Upper lobe of left lung (tissue), 6 donors: ENCODE data around the gene DLG2. TPM values are rescaled to one million over a fixed set of nuclear protein-coding genes. Genes with fewer than 3 reads are reported as not detected.
A peak's percentile ranks its signal among the peaks of the same experiment; 100 is the strongest.

Experiments used
- ATAC-seq, 2 donors: fragments of 200-7000 bp; cut with Tn5 transposase; one replicate each; pipeline ENCODE4 v1.9.1; 2022; ENCODE audit warnings: mild to moderate bottlenecking in 2 of 2, moderate library complexity in 2 of 2; ENCODE audit not compliant: low FRiP score in 2 of 2
- DNase-seq, 2 donors: peaks; one replicate each; pipeline ENCODE4 v3.0.0-alpha.2; 2019 to 2020
- H3K27ac ChIP-seq, 4 donors: fragments of 200-600 bp; sonication (generic); one replicate each; pipeline ENCODE4 v1.5.1; 2016 to 2019
- H3K27me3 ChIP-seq, 4 donors: fragments of 200-600 bp; sonication (generic); one replicate each; pipeline ENCODE4 v1.5.1; 2017 to 2019
- H3K36me3 ChIP-seq, 4 donors: fragments of 200-600 bp; sonication (generic); one replicate each; pipeline ENCODE4 v1.5.1; 2016 to 2019
- H3K4me1 ChIP-seq, 4 donors: fragments of 200-600 bp; sonication (generic); one replicate each; pipeline ENCODE4 v1.5.1; 2018 to 2019
- H3K4me3 ChIP-seq, 4 donors: fragments of 200-600 bp; sonication (generic); one replicate each; pipeline ENCODE4 v1.5.1; 2017 to 2019; ENCODE audit warnings: mild to moderate bottlenecking in 2 of 4, moderate library complexity in 1 of 4
- H3K9me3 ChIP-seq, 4 donors: fragments of 200-600 bp; sonication (generic); one replicate each; pipeline ENCODE4 v1.5.1; 2018 to 2019
- EP300 ChIP-seq, 4 donors: sonication (generic); formaldehyde crosslinking; IDR thresholded peaks; one replicate each; pipeline ENCODE4 v1.5.1; 2017; ENCODE audit warnings: antibody characterized with exemption in 4 of 4, control low read depth in 2 of 4
- POLR2A ChIP-seq, 4 donors: fragments of 450-650 bp; IDR thresholded peaks; one replicate each; pipeline ENCODE4 v1.5.1; 2016 to 2017; ENCODE audit warnings: antibody characterized with exemption in 4 of 4, mild to moderate bottlenecking in 2 of 4
- POLR2AphosphoS5 ChIP-seq, 2 donors: sonication (generic); formaldehyde crosslinking; IDR thresholded peaks; one replicate each; pipeline ENCODE4 v1.5.1; 2017; ENCODE audit warnings: antibody characterized with exemption in 2 of 2
- WGBS, 2 donors: methylation state at CpG; one replicate each; pipeline ENCODE4 v1.1.5; 2017 to 2018; 5-methylcytosine and 5-hydroxymethylcytosine counted together
- total RNA-seq, 6 donors: library from RNA; depleted of rRNA in 4 of 6; stranded (reverse); fragments of >200 nt in 4 of 6; gene quantifications; one replicate each; pipeline versions ENCODE4 v1.1.0 to v1.2.1, GENCODE V29; 2016 to 2021
- TF ChIP-seq, protein P1 (sequence below), 6 experiments: fragments of 450-650 bp in 4 of 6; fragments of 200-600 bp in 2 of 6; sonication (generic) in 2 of 6; IDR thresholded peaks; one replicate each; pipeline ENCODE4 v1.5.1; 2016 to 2019; ENCODE audit warnings: antibody characterized with exemption in 6 of 6
- donor health status: DM: no; HTN: no; CAD: no; lungs with moderate emphysema.
- donor health status: DM: no; HTN: yes; CAD: no; lungs with severe emphysema.

DLG2 gene
- total RNA-seq, 6 donors from 2014 or later, result 3.4 to 37.7 (median 9.1) TPM

DNA sequence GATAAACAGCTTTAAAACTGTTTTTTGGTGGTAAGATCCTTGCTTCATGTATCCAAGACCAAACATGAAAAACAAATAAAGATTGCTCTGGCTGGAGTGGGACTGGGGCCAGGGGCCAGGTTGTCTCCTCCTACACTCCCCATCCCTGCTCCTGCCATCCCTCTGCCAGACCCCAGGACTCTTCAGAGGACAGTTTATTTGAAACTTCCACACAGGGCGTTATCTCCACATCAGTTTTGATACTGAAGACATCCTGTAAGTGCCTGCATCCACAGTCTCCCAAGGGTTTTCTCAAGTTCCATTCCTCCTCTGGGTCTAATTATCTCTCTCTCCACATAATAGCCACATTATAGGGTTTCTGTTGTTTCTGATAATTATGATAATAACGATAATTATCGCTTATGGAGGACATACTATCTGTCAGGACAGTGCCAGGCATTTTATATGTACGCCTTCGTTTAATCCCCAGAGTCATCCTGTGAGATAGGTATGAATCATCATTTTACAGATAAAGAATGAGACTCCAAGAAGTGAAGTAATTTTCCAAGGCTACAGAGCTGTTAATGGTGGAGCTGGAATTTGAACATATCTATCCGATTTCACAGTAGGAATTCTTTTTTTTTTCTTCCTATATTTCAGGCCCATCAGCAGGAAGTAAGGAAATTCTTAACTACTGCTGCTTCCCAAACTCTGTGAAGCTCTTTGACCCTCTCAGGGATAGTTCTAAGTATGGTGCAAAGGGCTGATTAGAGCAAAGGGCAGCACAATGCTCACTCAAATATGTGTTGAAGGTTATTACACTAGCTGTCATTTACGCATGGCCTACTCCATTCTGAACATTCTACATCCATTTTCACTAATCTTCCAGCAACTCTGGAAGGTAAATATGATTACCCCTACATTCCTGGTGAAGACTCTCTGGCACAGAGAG, 1852.9 kb downstream of the DLG2 start:
- Histone ChIP-seq H3K4me1 (no peaks in the 10 kb centered on the region), H3K4me3 (no peak overlapping the region), H3K36me3 (no peaks in the 10 kb centered on the region), H3K27me3 (no peaks in the 10 kb centered on the region), H3K9me3 (no peaks in the 10 kb centered on the region), H3K27ac (no peak overlapping the region)
- DNase-seq (no peak), ATAC-seq (peak in 1 of 2 donors; percentile 38)
- TF ChIP-seq EP300 (IDR thresholded peaks at IDR 0.05), result no peak
- no peak for TF ChIP-seq POLR2AphosphoS5 (IDR thresholded peaks at IDR 0.05)
- TF ChIP-seq POLR2A (IDR thresholded peaks at IDR 0.05), result no peak
- TF ChIP-seq, protein P1, sequence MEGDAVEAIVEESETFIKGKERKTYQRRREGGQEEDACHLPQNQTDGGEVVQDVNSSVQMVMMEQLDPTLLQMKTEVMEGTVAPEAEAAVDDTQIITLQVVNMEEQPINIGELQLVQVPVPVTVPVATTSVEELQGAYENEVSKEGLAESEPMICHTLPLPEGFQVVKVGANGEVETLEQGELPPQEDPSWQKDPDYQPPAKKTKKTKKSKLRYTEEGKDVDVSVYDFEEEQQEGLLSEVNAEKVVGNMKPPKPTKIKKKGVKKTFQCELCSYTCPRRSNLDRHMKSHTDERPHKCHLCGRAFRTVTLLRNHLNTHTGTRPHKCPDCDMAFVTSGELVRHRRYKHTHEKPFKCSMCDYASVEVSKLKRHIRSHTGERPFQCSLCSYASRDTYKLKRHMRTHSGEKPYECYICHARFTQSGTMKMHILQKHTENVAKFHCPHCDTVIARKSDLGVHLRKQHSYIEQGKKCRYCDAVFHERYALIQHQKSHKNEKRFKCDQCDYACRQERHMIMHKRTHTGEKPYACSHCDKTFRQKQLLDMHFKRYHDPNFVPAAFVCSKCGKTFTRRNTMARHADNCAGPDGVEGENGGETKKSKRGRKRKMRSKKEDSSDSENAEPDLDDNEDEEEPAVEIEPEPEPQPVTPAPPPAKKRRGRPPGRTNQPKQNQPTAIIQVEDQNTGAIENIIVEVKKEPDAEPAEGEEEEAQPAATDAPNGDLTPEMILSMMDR (IDR thresholded peaks at IDR 0.05), result no peak
- WGBS, 2 donors, result 74 to 76% methylated on average over 7 of the region's 7 CpGs

DNA sequence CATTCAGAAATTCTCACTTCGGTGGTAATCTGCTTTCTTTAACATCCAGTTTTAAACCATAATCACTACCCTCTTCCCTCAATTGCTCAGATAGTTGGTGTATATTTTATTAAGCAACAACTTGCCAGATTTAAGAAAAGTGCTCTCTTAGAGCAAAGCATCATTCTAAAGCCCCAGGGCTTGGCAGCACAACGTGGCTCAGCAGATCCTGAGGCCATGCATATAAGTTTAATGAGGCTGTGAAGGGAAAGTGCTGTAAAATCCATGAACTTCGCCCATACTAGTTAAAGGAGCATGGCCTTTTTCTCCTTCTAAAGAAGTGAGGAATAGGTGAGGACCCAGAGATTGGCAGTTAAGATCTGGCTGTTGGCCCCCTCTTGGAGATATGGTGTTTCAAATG, 1858.7 kb downstream of the DLG2 start:
- TF ChIP-seq POLR2AphosphoS5 (IDR thresholded peaks at IDR 0.05) (no peak), EP300 (IDR thresholded peaks at IDR 0.05) (no peak), POLR2A (IDR thresholded peaks at IDR 0.05) (no peak)
- TF ChIP-seq, protein P1 (IDR thresholded peaks at IDR 0.05), result no peak
- H3K4me3 ChIP-seq, result no peak overlapping the region
- H3K4me1 ChIP-seq, result no peaks in the 10 kb centered on the region
- no peaks in the 10 kb centered on the region for H3K27me3 ChIP-seq
- 62 to 70% methylated on average over 3 of the region's 3 CpGs for WGBS, 2 donors
- no peak for DNase-seq
- no peaks in the 10 kb centered on the region for H3K9me3 ChIP-seq
- no peak for ATAC-seq
- no peak overlapping the region for H3K27ac ChIP-seq
- H3K36me3 ChIP-seq, result no peaks in the 10 kb centered on the region

DNA sequence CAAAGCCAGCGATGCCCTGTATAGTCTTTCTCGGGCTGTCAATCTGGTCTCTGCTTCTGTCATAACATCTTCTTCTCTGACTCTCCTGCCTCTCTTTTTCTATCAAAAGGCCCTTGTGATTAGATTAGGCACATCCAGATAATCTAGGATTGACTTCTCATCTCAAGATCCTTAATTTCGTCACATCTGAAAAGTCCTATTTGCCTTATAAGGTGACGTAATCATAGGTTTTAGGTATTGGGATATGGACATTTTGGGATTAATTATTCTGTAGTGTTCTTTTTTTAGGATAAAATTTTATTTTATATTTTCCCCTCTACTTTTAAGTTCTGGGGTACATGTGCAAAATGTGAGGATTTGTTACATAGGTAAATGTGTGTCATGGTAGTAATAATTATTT, 1860.2 kb downstream of the DLG2 start:
- H3K9me3 ChIP-seq, result no peaks in the 10 kb centered on the region
- H3K36me3 ChIP-seq, result no peaks in the 10 kb centered on the region
- WGBS, 2 donors, result 87 to 90% methylated on average over 4 of the region's 4 CpGs
- ATAC-seq (no peak), DNase-seq (no peak)
- TF ChIP-seq POLR2AphosphoS5 (IDR thresholded peaks at IDR 0.05), result no peak
- H3K27ac ChIP-seq, result no peak overlapping the region
- no peaks in the 10 kb centered on the region for H3K27me3 ChIP-seq
- H3K4me3 ChIP-seq, result no peak overlapping the region
- H3K4me1 ChIP-seq, result no peaks in the 10 kb centered on the region

DNA sequence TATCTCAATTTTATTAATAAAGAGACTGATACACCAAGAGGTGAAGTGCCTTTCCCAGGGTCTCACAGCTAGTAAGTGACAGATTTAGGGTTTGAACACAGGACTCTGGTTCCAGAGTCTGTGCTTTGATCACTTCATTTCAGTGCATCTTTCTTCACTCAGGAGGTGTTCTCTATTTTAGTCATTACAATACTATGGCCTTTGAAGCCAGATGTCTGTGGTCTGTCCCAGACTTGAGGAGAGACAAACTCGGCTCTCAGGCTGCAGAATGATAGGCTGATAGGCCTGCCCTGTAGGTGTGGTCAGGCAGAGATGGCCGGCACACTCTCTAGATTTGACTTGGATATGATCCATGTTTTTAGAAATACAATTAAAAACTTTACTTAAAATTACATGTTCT, 1862.5 kb downstream of the DLG2 start:
- H3K9me3 ChIP-seq, result no peaks in the 10 kb centered on the region

DNA sequence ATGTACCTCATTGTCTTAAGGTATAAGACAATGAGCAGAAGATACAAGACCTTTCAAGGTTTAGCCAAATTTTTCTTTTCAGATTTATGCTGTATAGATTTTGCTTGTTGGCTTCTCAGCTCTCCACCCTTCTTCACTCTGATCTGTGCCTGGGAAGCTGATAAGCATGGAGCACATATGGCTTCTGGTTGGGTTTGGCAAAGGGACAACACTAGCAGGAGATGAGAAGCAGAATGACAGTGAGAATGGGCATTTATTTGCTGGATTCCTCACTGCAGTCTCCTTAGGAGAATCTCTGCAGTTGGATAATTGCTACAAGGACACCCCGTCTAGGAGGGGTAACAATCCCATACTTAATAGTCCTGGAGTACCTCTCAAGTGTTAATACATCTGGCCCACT, 1866.2 kb downstream of the DLG2 start:
- H3K4me3 ChIP-seq, result no peak overlapping the region
- H3K9me3 ChIP-seq, result no peaks in the 10 kb centered on the region

More for the DNA sequence above, 1862.5 kb downstream of the DLG2 start:
- Histone ChIP-seq H3K4me1 (no peaks in the 10 kb centered on the region), H3K27me3 (no peaks in the 10 kb centered on the region), H3K36me3 (no peaks in the 10 kb centered on the region), H3K27ac (no peak overlapping the region), H3K4me3 (no peak overlapping the region)
- WGBS, 2 donors, result 29 to 66% methylated on average over 2 of the region's 2 CpGs
- DNase-seq, result no peak
- TF ChIP-seq POLR2AphosphoS5 (IDR thresholded peaks at IDR 0.05), result no peak
- no peak for TF ChIP-seq POLR2A (IDR thresholded peaks at IDR 0.05)
- TF ChIP-seq, protein P1 (IDR thresholded peaks at IDR 0.05), result no peak
- no peak for TF ChIP-seq EP300 (IDR thresholded peaks at IDR 0.05)
- ATAC-seq, result no peak

More for the DNA sequence above, 1866.2 kb downstream of the DLG2 start:
- Histone ChIP-seq H3K27ac (no peak overlapping the region), H3K4me1 (no peaks in the 10 kb centered on the region), H3K27me3 (no peaks in the 10 kb centered on the region), H3K36me3 (no peaks in the 10 kb centered on the region)
- ATAC-seq (no peak), DNase-seq (no peak)
- 63 to 86% methylated on average over 1 of the region's 1 CpG for WGBS, 2 donors
- TF ChIP-seq EP300 (IDR thresholded peaks at IDR 0.05), result no peak
- TF ChIP-seq, protein P1 (IDR thresholded peaks at IDR 0.05), result no peak
- no peak for TF ChIP-seq POLR2AphosphoS5 (IDR thresholded peaks at IDR 0.05)
- no peak for TF ChIP-seq POLR2A (IDR thresholded peaks at IDR 0.05)
